ENCODE results near the gene OLFM1.

OLFM1 gene

GRCh38 chr9:135073081-135073740 lies 14.3 kb upstream of the OLFM1 start:
- TF ChIP-seq USF1 (IDR thresholded peaks at IDR 0.05) (no peak), YY1 (IDR thresholded peaks at IDR 0.05; ENCODE audit: low read depth) (no peak)

DNA sequence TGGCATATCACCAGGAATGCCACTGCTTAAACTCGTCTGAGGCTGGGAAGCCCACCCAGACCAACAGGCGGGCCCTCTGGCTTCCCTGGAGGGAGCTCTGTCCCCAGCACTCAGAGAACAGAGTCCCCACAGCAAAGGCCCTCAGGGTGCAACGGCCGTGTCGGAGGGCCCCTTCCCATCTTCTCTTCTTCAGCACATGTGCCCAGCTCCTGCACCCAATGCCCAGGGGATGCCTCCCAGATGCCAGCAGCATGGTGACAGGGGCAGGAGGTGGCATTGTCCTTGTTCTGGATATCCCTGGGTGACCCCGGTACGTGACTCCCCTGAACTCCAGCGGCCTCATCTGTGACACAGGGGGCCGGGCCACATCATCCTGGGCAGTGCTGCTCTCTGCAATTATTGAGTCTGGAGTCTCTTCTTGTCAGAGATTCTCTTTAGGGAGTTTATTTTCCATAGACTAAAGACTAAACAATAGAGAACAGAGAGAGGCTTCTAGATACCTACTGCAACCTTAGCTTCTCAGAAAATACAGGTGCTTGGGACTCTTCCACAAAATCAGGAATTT lies 13.6 kb upstream of the OLFM1 start:
- TF ChIP-seq TCF12 (IDR thresholded peaks at IDR 0.05; ENCODE audit: low read depth): no peak
- TF ChIP-seq, protein P1, sequence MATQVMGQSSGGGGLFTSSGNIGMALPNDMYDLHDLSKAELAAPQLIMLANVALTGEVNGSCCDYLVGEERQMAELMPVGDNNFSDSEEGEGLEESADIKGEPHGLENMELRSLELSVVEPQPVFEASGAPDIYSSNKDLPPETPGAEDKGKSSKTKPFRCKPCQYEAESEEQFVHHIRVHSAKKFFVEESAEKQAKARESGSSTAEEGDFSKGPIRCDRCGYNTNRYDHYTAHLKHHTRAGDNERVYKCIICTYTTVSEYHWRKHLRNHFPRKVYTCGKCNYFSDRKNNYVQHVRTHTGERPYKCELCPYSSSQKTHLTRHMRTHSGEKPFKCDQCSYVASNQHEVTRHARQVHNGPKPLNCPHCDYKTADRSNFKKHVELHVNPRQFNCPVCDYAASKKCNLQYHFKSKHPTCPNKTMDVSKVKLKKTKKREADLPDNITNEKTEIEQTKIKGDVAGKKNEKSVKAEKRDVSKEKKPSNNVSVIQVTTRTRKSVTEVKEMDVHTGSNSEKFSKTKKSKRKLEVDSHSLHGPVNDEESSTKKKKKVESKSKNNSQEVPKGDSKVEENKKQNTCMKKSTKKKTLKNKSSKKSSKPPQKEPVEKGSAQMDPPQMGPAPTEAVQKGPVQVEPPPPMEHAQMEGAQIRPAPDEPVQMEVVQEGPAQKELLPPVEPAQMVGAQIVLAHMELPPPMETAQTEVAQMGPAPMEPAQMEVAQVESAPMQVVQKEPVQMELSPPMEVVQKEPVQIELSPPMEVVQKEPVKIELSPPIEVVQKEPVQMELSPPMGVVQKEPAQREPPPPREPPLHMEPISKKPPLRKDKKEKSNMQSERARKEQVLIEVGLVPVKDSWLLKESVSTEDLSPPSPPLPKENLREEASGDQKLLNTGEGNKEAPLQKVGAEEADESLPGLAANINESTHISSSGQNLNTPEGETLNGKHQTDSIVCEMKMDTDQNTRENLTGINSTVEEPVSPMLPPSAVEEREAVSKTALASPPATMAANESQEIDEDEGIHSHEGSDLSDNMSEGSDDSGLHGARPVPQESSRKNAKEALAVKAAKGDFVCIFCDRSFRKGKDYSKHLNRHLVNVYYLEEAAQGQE (IDR thresholded peaks at IDR 0.05; ENCODE audit: low read depth): no peak
- TF ChIP-seq CEBPB (IDR thresholded peaks at IDR 0.05): no peak
- no peak for TF ChIP-seq TEAD4 (IDR thresholded peaks at IDR 0.05)
- TF ChIP-seq CREB1 (IDR thresholded peaks at IDR 0.05; ENCODE audit: low read depth): no peak
- no peak for TF ChIP-seq FOXM1 (IDR thresholded peaks at IDR 0.05; ENCODE audit: borderline replicate concordance, low read depth)
- no peak for TF ChIP-seq YY1 (IDR thresholded peaks at IDR 0.05; ENCODE audit: low read depth)
- no peak for TF ChIP-seq ZBTB7A (IDR thresholded peaks at IDR 0.05; ENCODE audit: low read depth)

DNA sequence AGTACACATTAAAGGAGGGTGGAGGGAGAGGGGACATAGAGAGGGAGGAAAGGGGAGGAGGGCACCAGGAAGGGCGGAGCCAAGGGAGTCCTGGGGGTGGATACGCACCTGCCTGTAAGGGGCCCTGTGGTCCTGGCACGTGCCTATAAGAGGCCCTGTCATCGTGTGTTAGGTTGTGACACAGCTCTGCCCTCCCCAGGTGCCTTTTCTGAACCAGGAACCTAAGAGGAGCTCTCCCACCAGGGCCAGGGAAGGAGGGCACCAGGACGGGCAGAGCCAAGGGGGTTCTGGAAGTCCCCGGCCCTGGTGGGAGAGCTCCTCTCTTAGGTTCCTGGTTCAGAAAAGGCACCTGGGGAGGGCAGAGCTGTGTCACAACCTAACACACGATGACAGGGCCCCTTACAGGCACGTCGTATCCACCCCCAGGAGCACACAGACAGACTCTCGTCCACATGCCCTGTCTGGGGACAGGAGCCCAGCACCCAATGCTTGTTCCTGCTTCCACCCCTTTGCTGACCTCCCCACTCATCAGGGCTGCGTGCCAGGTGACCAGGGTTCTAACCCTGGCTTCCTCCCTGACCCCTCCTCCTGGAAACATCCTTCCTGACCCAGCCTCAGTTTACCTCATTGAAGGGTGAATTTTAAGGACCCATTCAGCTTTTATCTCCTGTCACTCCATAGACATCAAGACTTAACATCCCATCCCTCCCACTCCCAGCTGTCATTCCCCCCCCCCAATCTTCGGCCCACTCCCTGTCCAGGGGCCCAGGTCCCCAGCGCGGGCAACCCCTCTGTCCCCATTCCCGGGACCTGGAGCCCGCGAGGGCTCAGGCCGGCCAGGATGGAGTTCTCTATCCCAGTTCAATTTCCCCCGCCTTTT lies 12.9 kb upstream of the OLFM1 start:
- TF ChIP-seq CEBPB (IDR thresholded peaks at IDR 0.05) (no peak), TAF1 (IDR thresholded peaks at IDR 0.05; ENCODE audit: low read depth) (no peak), EP300 (IDR thresholded peaks at IDR 0.05; ENCODE audit: borderline replicate concordance) (no peak), CREB1 (IDR thresholded peaks at IDR 0.05; ENCODE audit: low read depth) (no peak), RAD21 (IDR thresholded peaks at IDR 0.05; ENCODE audit: low read depth) (no peak), TEAD4 (IDR thresholded peaks at IDR 0.05) (no peak), FOXM1 (IDR thresholded peaks at IDR 0.05; ENCODE audit: borderline replicate concordance, low read depth) (no peak), YY1 (IDR thresholded peaks at IDR 0.05; ENCODE audit: low read depth) (no peak), TCF12 (IDR thresholded peaks at IDR 0.05; ENCODE audit: low read depth) (no peak), NFIC (IDR thresholded peaks at IDR 0.05) (no peak), EGR1 (IDR thresholded peaks at IDR 0.05) (no peak), USF1 (IDR thresholded peaks at IDR 0.05) (no peak), ZBTB7A (IDR thresholded peaks at IDR 0.05; ENCODE audit: low read depth) (no peak)
- TF ChIP-seq, protein P1 (IDR thresholded peaks at IDR 0.05; ENCODE audit: low read depth): no peak
- TF ChIP-seq, protein P2, sequence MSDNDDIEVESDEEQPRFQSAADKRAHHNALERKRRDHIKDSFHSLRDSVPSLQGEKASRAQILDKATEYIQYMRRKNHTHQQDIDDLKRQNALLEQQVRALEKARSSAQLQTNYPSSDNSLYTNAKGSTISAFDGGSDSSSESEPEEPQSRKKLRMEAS (IDR thresholded peaks at IDR 0.05): no peak

- TF ChIP-seq RAD21 (IDR thresholded peaks at IDR 0.05; ENCODE audit: low read depth) (no peak), CEBPB (IDR thresholded peaks at IDR 0.05) (no peak), TAF1 (IDR thresholded peaks at IDR 0.05; ENCODE audit: low read depth) (no peak), USF1 (IDR thresholded peaks at IDR 0.05) (no peak), EGR1 (IDR thresholded peaks at IDR 0.05) (no peak)
Measured at GRCh38 chr9:135075234-135076142, 12.0 kb upstream of the OLFM1 start.

Data from Ishikawa (cell line).